Muscle of leg (tissue), 11 donors: ENCODE measurements around the gene MINDY4. TPM values are rescaled to one million over a fixed set of nuclear protein-coding genes. Genes with fewer than 3 reads are reported as not detected.
A peak's percentile ranks its signal among the peaks of the same experiment; 100 is the strongest.
"Not testable (repeated sequence)": the region's sequence is repeated elsewhere in the genome, so short reads cannot be mapped to it uniquely, and the experiment has no call there.

ENCODE experiments used
- DNase-seq: peaks from one replicate; pipeline ENCODE4 v3.0.0; 2013
- H3K27ac ChIP-seq: one replicate; pipeline ENCODE4 v1.5.1; 2013; ENCODE audit warnings: mild to moderate bottlenecking, low read length, control low read depth
- H3K27me3 ChIP-seq: one replicate; pipeline ENCODE4 v1.6.1; 2013; ENCODE audit warnings: low read length; ENCODE audit not compliant: control insufficient read depth, insufficient read depth
- H3K36me3 ChIP-seq: one replicate; pipeline ENCODE4 v1.6.1; 2013; ENCODE audit warnings: low read length; ENCODE audit not compliant: control insufficient read depth, insufficient read depth
- H3K4me1 ChIP-seq: one replicate; pipeline ENCODE4 v1.6.1; 2013; ENCODE audit warnings: low read length; ENCODE audit not compliant: control insufficient read depth, insufficient read depth
- H3K4me3 ChIP-seq: one replicate; pipeline ENCODE4 v1.5.1; 2013; ENCODE audit warnings: low read length, control low read depth
- H3K9me3 ChIP-seq: replicated peaks from 2 replicates; pipeline ENCODE4 v1.6.1; 2013; ENCODE audit warnings: low read depth, low read length; ENCODE audit not compliant: control insufficient read depth
- WGBS: methylation state at CpG from one replicate; pipeline ENCODE4 v1.1.5; 2013; ENCODE audit warnings: missing lambda C conversion rate; ENCODE audit not compliant: insufficient coverage; 5-methylcytosine and 5-hydroxymethylcytosine counted together
- polyA plus RNA-seq, 8 donors: library from polyadenylated mRNA; unstranded; fragments of 120-200 nt; gene quantifications; one replicate each; pipeline versions ENCODE4 v1.2.1 to v1.2.3, GENCODE V29; 2013; ENCODE audit warnings: inconsistent platforms in 1 of 8, low replicate concordance in 1 of 8; ENCODE audit not compliant: insufficient read length in 8 of 8, insufficient read depth in 1 of 8
- total RNA-seq: library from RNA; stranded (reverse); fragments of 120-200 nt; gene quantifications from one replicate; pipeline ENCODE4 v1.2.4, GENCODE V29; 2013

MINDY4 gene
- total and polyA plus RNA-seq, 9 donors: 4.0 to 6.6 (median 5.7) TPM

GRCh38 chr7:30800785-30801252 lies 29.6 kb downstream of the MINDY4 start:
- Histone ChIP-seq H3K36me3 (peaks cover 8% of the 10 kb centered on the region), H3K4me3 (no peak overlapping the region), H3K9me3 (no peaks in the 10 kb centered on the region), H3K4me1 (peaks cover 46% of the 10 kb centered on the region), H3K27ac (no peak overlapping the region), H3K27me3 (no peaks in the 10 kb centered on the region)
- 57% methylated on average over 3 of the region's 6 CpGs for WGBS
- DNase-seq: peak; percentile 92

GRCh38 chr7:30802812-30803211 lies 31.6 kb downstream of the MINDY4 start:
- Histone ChIP-seq H3K27me3 (no peaks in the 10 kb centered on the region), H3K4me1 (peaks cover 33% of the 10 kb centered on the region), H3K4me3 (no peak overlapping the region), H3K27ac (no peak overlapping the region), H3K9me3 (no peaks in the 10 kb centered on the region), H3K36me3 (peaks cover 6% of the 10 kb centered on the region)
- 94% methylated on average over 3 of the region's 4 CpGs for WGBS
- DNase-seq: no peak

GRCh38 chr7:30804078-30804661 lies 33.0 kb downstream of the MINDY4 start:
- peaks cover 32% of the 10 kb centered on the region for H3K4me1 ChIP-seq
- no peak for DNase-seq
- H3K27ac ChIP-seq: no peak overlapping the region
- peaks cover 4% of the 10 kb centered on the region for H3K36me3 ChIP-seq
- H3K9me3 ChIP-seq: no peaks in the 10 kb centered on the region
- H3K4me3 ChIP-seq: no peak overlapping the region
- H3K27me3 ChIP-seq: no peaks in the 10 kb centered on the region
- WGBS: 63% methylated on average over 1 of the region's 3 CpGs

- 91% methylated on average over 9 of the region's 9 CpGs for WGBS
- Histone ChIP-seq H3K4me1 (peaks cover 25% of the 10 kb centered on the region), H3K4me3 (no peak overlapping the region), H3K36me3 (peaks cover 3% of the 10 kb centered on the region), H3K9me3 (no peaks in the 10 kb centered on the region), H3K27ac (no peak overlapping the region), H3K27me3 (no peaks in the 10 kb centered on the region)
- no peak for DNase-seq
These were observed 34.0 kb downstream of the MINDY4 start for GRCh38 chr7:30805081-30805691.

GRCh38 chr7:30805931-30806330 lies 34.7 kb downstream of the MINDY4 start:
- Histone ChIP-seq H3K9me3 (no peaks in the 10 kb centered on the region), H3K4me3 (no peak overlapping the region), H3K27me3 (no peaks in the 10 kb centered on the region), H3K4me1 (peaks cover 17% of the 10 kb centered on the region), H3K27ac (no peak overlapping the region), H3K36me3 (peaks cover 2% of the 10 kb centered on the region)
- no peak for DNase-seq
- WGBS: 97% methylated on average over 4 of the region's 6 CpGs

GRCh38 chr7:30807477-30807876 lies 36.3 kb downstream of the MINDY4 start:
- not testable (repeated sequence) for H3K36me3 ChIP-seq, H3K27ac ChIP-seq, H3K9me3 ChIP-seq, H3K4me3 ChIP-seq, H3K27me3 ChIP-seq, DNase-seq
- WGBS: 86% methylated on average over 3 of the region's 8 CpGs
- peaks cover 14% of the 10 kb centered on the region for H3K4me1 ChIP-seq

- not testable (repeated sequence) for H3K9me3 ChIP-seq, H3K27ac ChIP-seq, H3K4me3 ChIP-seq, H3K36me3 ChIP-seq, H3K27me3 ChIP-seq, DNase-seq
- WGBS: 96% methylated on average over 11 of the region's 13 CpGs
- peaks cover 15% of the 10 kb centered on the region for H3K4me1 ChIP-seq
These were observed 36.7 kb downstream of the MINDY4 start for GRCh38 chr7:30807941-30808340.

GRCh38 chr7:30810986-30811385 lies 39.8 kb downstream of the MINDY4 start:
- no peaks in the 10 kb centered on the region for H3K36me3 ChIP-seq
- no peak for DNase-seq
- H3K27ac ChIP-seq: no peak overlapping the region
- no peaks in the 10 kb centered on the region for H3K9me3 ChIP-seq
- H3K27me3 ChIP-seq: no peaks in the 10 kb centered on the region
- peaks cover 25% of the 10 kb centered on the region for H3K4me1 ChIP-seq
- WGBS: 80% methylated on average over 1 of the region's 5 CpGs
- H3K4me3 ChIP-seq: no peak overlapping the region

- Histone ChIP-seq H3K27ac (no peak overlapping the region), H3K9me3 (no peaks in the 10 kb centered on the region), H3K4me1 (peaks cover 36% of the 10 kb centered on the region), H3K36me3 (no peaks in the 10 kb centered on the region), H3K4me3 (no peak overlapping the region), H3K27me3 (no peaks in the 10 kb centered on the region)
- DNase-seq: no peak
- WGBS: 84% methylated on average over 6 of the region's 6 CpGs
These were observed 41.5 kb downstream of the MINDY4 start for GRCh38 chr7:30812676-30813075.

- H3K36me3 ChIP-seq: no peaks in the 10 kb centered on the region
- peak overlapping the region; percentile 74 for H3K27ac ChIP-seq
- H3K9me3 ChIP-seq: no peaks in the 10 kb centered on the region
- H3K4me1 ChIP-seq: peaks cover 36% of the 10 kb centered on the region
- no peaks in the 10 kb centered on the region for H3K27me3 ChIP-seq
- peak; percentile 72 for DNase-seq
- H3K4me3 ChIP-seq: no peak overlapping the region
- WGBS: no CpG with 5 or more reads among the region's 4 CpGs
These were observed 42.2 kb downstream of the MINDY4 start for GRCh38 chr7:30813466-30813865.
